Keratinocyte (primary cell): Measurements from ENCODE around the gene GHRHR. TPM values are rescaled to one million over a fixed set of nuclear protein-coding genes. Genes with fewer than 3 reads are reported as not detected.

ENCODE experiments used
- DNase-seq: peaks from one replicate; pipeline ENCODE4 v3.0.0-alpha.2; 2011; ENCODE audit warnings: low read depth, missing footprints, low spot score
- FAIRE-seq: peaks from 2 replicates; lab custom pipeline; 2011; peaks lifted over from hg19 to GRCh38; lab: Jason Lieb, UNC
- H2AFZ ChIP-seq: 2 replicates; pipeline ENCODE4 v1.6.0; 2012; ENCODE audit warnings: low read length, control low read depth, inconsistent platforms; ENCODE audit not compliant: control insufficient read depth
- H3K27ac ChIP-seq: 2 replicates; pipeline ENCODE4 v1.5.1; 2011; ENCODE audit warnings: low read length; ENCODE audit not compliant: control insufficient read depth, insufficient read depth
- H3K27me3 ChIP-seq: 3 replicates; pipeline ENCODE4 v1.6.0; 2011; ENCODE audit warnings: low read length; ENCODE audit not compliant: control insufficient read depth, insufficient read depth; ENCODE audit errors: extremely low read depth
- H3K36me3 ChIP-seq, 2 experiments: 2 replicates in 1 of 2; 3 replicates in 1 of 2; pipeline ENCODE4 v1.5.1; 2011; ENCODE audit warnings: low read length in 2 of 2, mild to moderate bottlenecking in 1 of 2; ENCODE audit not compliant: control insufficient read depth in 2 of 2, insufficient read depth in 2 of 2; ENCODE audit errors: extremely low read depth in 1 of 2
- H3K4me1 ChIP-seq: 3 replicates; pipeline ENCODE4 v1.5.1; 2011; ENCODE audit warnings: low read length; ENCODE audit not compliant: control insufficient read depth, insufficient read depth; ENCODE audit errors: extremely low read depth
- H3K4me2 ChIP-seq: 3 replicates; pipeline ENCODE4 v1.6.0; 2011; ENCODE audit warnings: low read depth, low read length; ENCODE audit not compliant: control insufficient read depth, insufficient read depth; ENCODE audit errors: extremely low read depth
- H3K4me3 ChIP-seq, 3 experiments: fragments of 200-600 bp in 1 of 3; sonication (generic) in 1 of 3; 2 replicates in 2 of 3; 3 replicates in 1 of 3; pipeline ENCODE4 v1.5.1; 2011 to 2016; ENCODE audit warnings: low read length in 3 of 3, mild to moderate bottlenecking in 3 of 3, control low read depth in 2 of 3, inconsistent platforms in 1 of 3, low read depth in 1 of 3, mixed read lengths in 1 of 3, mixed run types in 1 of 3, moderate library complexity in 1 of 3; ENCODE audit not compliant: control insufficient read depth in 2 of 3, insufficient read depth in 2 of 3; ENCODE audit errors: extremely low read depth in 1 of 3
- H3K79me2 ChIP-seq: 2 replicates; pipeline ENCODE4 v1.6.0; 2012; ENCODE audit warnings: low read length; ENCODE audit not compliant: control insufficient read depth, insufficient read depth
- H3K9ac ChIP-seq: 3 replicates; pipeline ENCODE4 v1.6.0; 2011; ENCODE audit warnings: low read length; ENCODE audit not compliant: control insufficient read depth, insufficient read depth; ENCODE audit errors: extremely low read depth
- H3K9me1 ChIP-seq: 3 replicates; pipeline ENCODE4 v1.6.0; 2011; ENCODE audit warnings: low read length; ENCODE audit not compliant: control insufficient read depth, insufficient read depth; ENCODE audit errors: extremely low read depth
- H3K9me3 ChIP-seq: 2 replicates; pipeline ENCODE4 v1.5.1; 2012; ENCODE audit warnings: low read depth, low read length; ENCODE audit not compliant: control insufficient read depth
- H4K20me1 ChIP-seq: 3 replicates; pipeline ENCODE4 v1.6.0; 2011; ENCODE audit warnings: low read length; ENCODE audit not compliant: control insufficient read depth, insufficient read depth; ENCODE audit errors: extremely low read depth
- EZH2 ChIP-seq: IDR thresholded peaks from one replicate; pipeline ENCODE4 v1.6.1; 2012; ENCODE audit warnings: inconsistent platforms, mild to moderate bottlenecking, low read length, moderate library complexity
- dilution Hi-C: fragments of 300-500 bp; cut with MboI; formaldehyde crosslinking; loops from one replicate; pipeline ENCODE4 v1.7.0; 2020; ENCODE audit warnings: low sequenced_read_pairs; ENCODE audit not compliant: extremely low pct_ligation_motif_present
- polyA plus RNA-seq, 5 experiments: library from polyadenylated mRNA; depleted of rRNA in 3 of 5; stranded (reverse) in 3 of 5; stranded (forward) in 1 of 5; unstranded in 1 of 5; fragments of >200 nt; gene quantifications; 1 replicate in 1 of 5; 2 replicates in 3 of 5; 3 replicates in 1 of 5; pipeline versions ENCODE4 v1.2.1 to v1.2.3, GENCODE V29; 2011 to 2012; ENCODE audit warnings: missing spikeins in 2 of 5, low read depth in 1 of 5, low replicate concordance in 1 of 5
- TF ChIP-seq, protein P1 (sequence below), 3 experiments: IDR thresholded peaks in 1 of 3; conservative IDR thresholded peaks in 1 of 3; optimal IDR thresholded peaks in 1 of 3; 2 replicates in 2 of 3; 3 replicates in 1 of 3; pipeline versions ENCODE3 to v1.5.1; 2011; ENCODE audit warnings: low read length in 3 of 3, mild to moderate bottlenecking in 3 of 3, moderate library complexity in 2 of 3, control low read depth in 1 of 3, inconsistent platforms in 1 of 3; ENCODE audit not compliant: insufficient read depth in 2 of 3; ENCODE audit errors: extremely low read depth in 1 of 3

The GHRHR gene
- polyA plus RNA-seq, 1 donor (not counting 4 experiments of a cell fraction or from before 2014, with no cell fraction given) = not detected

DNA sequence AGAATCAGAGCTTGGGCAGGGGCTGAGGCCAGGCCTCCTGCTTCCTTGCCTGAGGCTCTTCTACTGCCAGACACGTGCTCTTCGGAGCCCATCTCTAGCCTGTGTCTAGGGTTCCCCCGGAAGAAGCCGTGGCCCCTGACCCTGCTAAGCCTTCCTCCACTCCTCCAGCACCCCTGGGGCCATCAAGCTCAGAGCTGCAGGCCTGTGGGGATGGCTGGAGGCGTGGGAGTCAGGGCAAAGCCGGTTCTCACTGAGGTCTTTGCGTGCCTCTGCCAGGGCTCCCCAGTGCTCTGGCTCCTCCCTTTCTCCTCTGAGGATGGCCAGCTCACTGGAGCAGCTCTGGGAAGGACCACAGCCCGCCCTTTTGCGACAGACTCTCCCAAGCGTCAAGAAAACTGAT lies 34.4 kb downstream of the GHRHR start:
- FAIRE-seq = no peak
- Histone ChIP-seq H3K36me3 (no peaks in the 10 kb centered on the region), H3K4me3 (no peak overlapping the region), H3K9ac (no peak overlapping the region), H2AFZ (no peak overlapping the region), H3K4me2 (no peak overlapping the region), H3K9me3 (no peaks in the 10 kb centered on the region), H3K79me2 (no peaks in the 10 kb centered on the region), H3K4me1 (peaks cover 2% of the 10 kb centered on the region), H4K20me1 (no peaks in the 10 kb centered on the region), H3K27me3 (no peaks in the 10 kb centered on the region), H3K9me1 (no peaks in the 10 kb centered on the region), H3K27ac (no peak overlapping the region)
- TF ChIP-seq EZH2 = no peak
- TF ChIP-seq, protein P1, sequence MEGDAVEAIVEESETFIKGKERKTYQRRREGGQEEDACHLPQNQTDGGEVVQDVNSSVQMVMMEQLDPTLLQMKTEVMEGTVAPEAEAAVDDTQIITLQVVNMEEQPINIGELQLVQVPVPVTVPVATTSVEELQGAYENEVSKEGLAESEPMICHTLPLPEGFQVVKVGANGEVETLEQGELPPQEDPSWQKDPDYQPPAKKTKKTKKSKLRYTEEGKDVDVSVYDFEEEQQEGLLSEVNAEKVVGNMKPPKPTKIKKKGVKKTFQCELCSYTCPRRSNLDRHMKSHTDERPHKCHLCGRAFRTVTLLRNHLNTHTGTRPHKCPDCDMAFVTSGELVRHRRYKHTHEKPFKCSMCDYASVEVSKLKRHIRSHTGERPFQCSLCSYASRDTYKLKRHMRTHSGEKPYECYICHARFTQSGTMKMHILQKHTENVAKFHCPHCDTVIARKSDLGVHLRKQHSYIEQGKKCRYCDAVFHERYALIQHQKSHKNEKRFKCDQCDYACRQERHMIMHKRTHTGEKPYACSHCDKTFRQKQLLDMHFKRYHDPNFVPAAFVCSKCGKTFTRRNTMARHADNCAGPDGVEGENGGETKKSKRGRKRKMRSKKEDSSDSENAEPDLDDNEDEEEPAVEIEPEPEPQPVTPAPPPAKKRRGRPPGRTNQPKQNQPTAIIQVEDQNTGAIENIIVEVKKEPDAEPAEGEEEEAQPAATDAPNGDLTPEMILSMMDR (optimal IDR thresholded peaks at IDR 0.05 in 1 of 3, IDR thresholded peaks at IDR 0.05 in 1 of 3, conservative IDR thresholded peaks at IDR 0.05 in 1 of 3; ENCODE audit: extremely low read depth in 1 of 3, insufficient read depth in 2 of 3, low read length in 3 of 3) = no peak
- dilution Hi-C loops = loop anchor here (25.0 kb wide), 1 partner anchor 114 kb away; no protein-coding TSS in a partner anchor
- no peak for DNase-seq

DNA sequence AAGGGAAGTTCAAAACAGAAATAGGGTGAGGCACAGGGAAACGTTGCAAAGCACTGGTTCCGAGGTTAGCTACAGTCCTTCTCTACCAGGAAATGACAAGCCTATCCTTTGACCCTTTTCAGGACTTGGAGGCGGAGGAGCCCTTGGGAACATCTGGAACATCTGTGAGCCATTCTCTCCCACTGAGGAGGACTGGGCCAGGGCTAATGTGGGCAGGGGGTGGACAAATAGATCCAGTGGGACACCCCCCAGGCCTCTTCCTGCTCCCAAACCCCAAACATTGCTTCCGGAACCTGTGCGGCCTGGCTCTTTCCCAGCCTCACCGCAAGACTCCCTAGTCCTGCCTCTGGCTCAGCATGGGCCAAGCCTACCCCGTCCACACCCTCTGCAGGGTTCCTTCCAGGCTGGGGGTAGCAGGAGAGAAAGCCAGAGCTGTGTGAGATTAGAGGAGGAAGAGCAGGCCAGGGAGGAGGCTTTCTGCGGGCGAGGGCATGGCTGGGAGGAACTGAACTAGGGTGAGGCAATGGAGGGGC lies 36.5 kb downstream of the GHRHR start:
- Histone ChIP-seq H3K9me1 (no peaks in the 10 kb centered on the region), H3K36me3 (no peaks in the 10 kb centered on the region), H3K9me3 (no peaks in the 10 kb centered on the region), H3K4me1 (no peaks in the 10 kb centered on the region), H3K4me3 (no peak overlapping the region), H3K4me2 (no peak overlapping the region), H3K27me3 (peaks cover 3% of the 10 kb centered on the region), H4K20me1 (no peaks in the 10 kb centered on the region), H2AFZ (no peak overlapping the region), H3K27ac (no peak overlapping the region), H3K79me2 (no peaks in the 10 kb centered on the region), H3K9ac (no peak overlapping the region)
- dilution Hi-C loops = no loop called here
- TF ChIP-seq, protein P1 (optimal IDR thresholded peaks at IDR 0.05 in 1 of 3, IDR thresholded peaks at IDR 0.05 in 1 of 3, conservative IDR thresholded peaks at IDR 0.05 in 1 of 3; ENCODE audit: extremely low read depth in 1 of 3, insufficient read depth in 2 of 3, low read length in 3 of 3) = no peak
- TF ChIP-seq EZH2 = no peak
- no peak for FAIRE-seq
- DNase-seq = no peak
